Measurements from ENCODE around the gene DIRAS3. TPM values are rescaled to one million over a fixed set of nuclear protein-coding genes. Genes with fewer than 3 reads are reported as not detected.

DIRAS3 gene
- total RNA-seq, 1 experiment from 2014 or later = 1.9 TPM

DNA sequence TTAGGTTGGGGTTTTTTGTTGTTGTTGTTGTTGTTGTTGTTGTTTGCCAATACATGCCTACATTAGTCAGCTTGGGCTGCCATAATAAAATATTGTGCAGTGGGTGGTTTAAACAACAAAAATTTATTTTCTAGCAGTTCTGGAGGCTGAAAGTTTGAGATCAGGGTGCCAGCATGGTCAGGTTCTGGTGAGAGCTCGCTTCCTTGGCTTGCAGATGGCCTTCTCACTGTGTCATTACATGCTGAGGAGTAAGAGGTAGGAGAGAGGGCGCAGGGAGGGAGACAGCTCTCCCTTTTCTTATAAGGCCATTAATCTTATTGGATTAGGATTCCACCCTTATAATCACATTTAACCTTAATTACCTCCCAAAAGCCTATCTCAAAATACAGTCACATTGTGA is 52.7 kb downstream of the DIRAS3 start:
- ChIA-PET RAD21 (ENCODE audit: low non-redundant PET in 1 of 2, low total read pairs in 2 of 2, uncharacterized antibody in 2 of 2, unreplicated experiment in 2 of 2) (no interaction called here), POLR2A (no interaction called here), CTCF (no interaction called here)
- Histone ChIP-seq H2AFZ (ENCODE audit: low read depth, low read length, poor library complexity, severe bottlenecking) (no peak overlapping the region), H3K9ac (ENCODE audit: low read length) (no peak overlapping the region), H3K9me2 (ENCODE audit: insufficient read depth) (no peaks in the 10 kb centered on the region), H3K27me3 (ENCODE audit: insufficient read depth, low read length) (no peaks in the 10 kb centered on the region), H3K27ac (ENCODE audit: low read depth, low read length) (no peak overlapping the region), H3K4me2 (ENCODE audit: low read length) (no peak overlapping the region), H3K9me3 (ENCODE audit: control insufficient read depth in 1 of 2, insufficient read depth in 1 of 2, low read depth in 1 of 2, low read length in 2 of 2) (0 out of 4 replicates have a peak, but pooled peaks cover 0 to 5% of the 10 kb centered on the region in 2 experiments), H3K4me3 (replicated peaks in 1 of 2; ENCODE audit: low read depth in 1 of 2, low read length in 2 of 2) (no peak overlapping the region), H4K20me1 (ENCODE audit: insufficient read depth) (no peaks in the 10 kb centered on the region), H3K79me2 (ENCODE audit: insufficient read depth, low read length) (no peaks in the 10 kb centered on the region), H3K4me1 (ENCODE audit: control insufficient read depth in 1 of 2, insufficient read depth in 2 of 2, low read length in 2 of 2) (no peaks in the 10 kb centered on the region), H3K36me3 (ENCODE audit: control insufficient read depth in 1 of 2, insufficient read depth in 2 of 2, low read length in 2 of 2) (no peaks in the 10 kb centered on the region)
- no peak for ATAC-seq
- intact Hi-C loops (cut with micrococcal nuclease) = no loop called here
- no TSS peak for BruUV-seq (replicated peaks)
- no peak for DNase-seq (ENCODE audit: low read depth, low spot score)
- no peak for TF ChIP-seq JUND (IDR thresholded peaks at IDR 0.05)
- TF ChIP-seq ATF3 (IDR thresholded peaks at IDR 0.05) = no peak
- no peak for TF ChIP-seq TCF7L2 (IDR thresholded peaks at IDR 0.05; ENCODE audit: borderline replicate concordance, extremely low read depth, insufficient read depth, insufficient read length)
- no peak for TF ChIP-seq MAX (IDR thresholded peaks at IDR 0.05)
- TF ChIP-seq, protein P1, sequence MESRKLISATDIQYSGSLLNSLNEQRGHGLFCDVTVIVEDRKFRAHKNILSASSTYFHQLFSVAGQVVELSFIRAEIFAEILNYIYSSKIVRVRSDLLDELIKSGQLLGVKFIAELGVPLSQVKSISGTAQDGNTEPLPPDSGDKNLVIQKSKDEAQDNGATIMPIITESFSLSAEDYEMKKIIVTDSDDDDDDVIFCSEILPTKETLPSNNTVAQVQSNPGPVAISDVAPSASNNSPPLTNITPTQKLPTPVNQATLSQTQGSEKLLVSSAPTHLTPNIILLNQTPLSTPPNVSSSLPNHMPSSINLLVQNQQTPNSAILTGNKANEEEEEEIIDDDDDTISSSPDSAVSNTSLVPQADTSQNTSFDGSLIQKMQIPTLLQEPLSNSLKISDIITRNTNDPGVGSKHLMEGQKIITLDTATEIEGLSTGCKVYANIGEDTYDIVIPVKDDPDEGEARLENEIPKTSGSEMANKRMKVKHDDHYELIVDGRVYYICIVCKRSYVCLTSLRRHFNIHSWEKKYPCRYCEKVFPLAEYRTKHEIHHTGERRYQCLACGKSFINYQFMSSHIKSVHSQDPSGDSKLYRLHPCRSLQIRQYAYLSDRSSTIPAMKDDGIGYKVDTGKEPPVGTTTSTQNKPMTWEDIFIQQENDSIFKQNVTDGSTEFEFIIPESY (IDR thresholded peaks at IDR 0.05; ENCODE audit: extremely low read depth, insufficient replicate concordance, low read length) = no peak
- TF ChIP-seq EGR1 (IDR thresholded peaks at IDR 0.05; ENCODE audit: low read depth) = no peak
- TF ChIP-seq POLR2AphosphoS5 (IDR thresholded peaks at IDR 0.05; ENCODE audit: low read depth, low read length) = no peak
- TF ChIP-seq SRF (IDR thresholded peaks at IDR 0.05; ENCODE audit: low read depth) = no peak
- no peak for TF ChIP-seq YY1 (IDR thresholded peaks at IDR 0.05; ENCODE audit: extremely low read depth, insufficient replicate concordance, low read depth, low read length)
- no peak for TF ChIP-seq CEBPB (IDR thresholded peaks at IDR 0.05; ENCODE audit: low read depth)
- TF ChIP-seq ZNF274 (IDR thresholded peaks at IDR 0.05; ENCODE audit: low read depth, low read length) = no peak
- no peak for TF ChIP-seq FOSL1 (IDR thresholded peaks at IDR 0.05; ENCODE audit: low read depth)
- no peak for TF ChIP-seq POLR2A (IDR thresholded peaks at IDR 0.05; ENCODE audit: borderline replicate concordance, extremely low read depth, insufficient read depth, insufficient read length)
- TF ChIP-seq CBX3 (IDR thresholded peaks at IDR 0.05; ENCODE audit: low read depth) = no peak
- no peak for TF ChIP-seq EZH2phosphoT487 (IDR thresholded peaks at IDR 0.05; ENCODE audit: borderline replicate concordance)
- TF ChIP-seq EZH2 (IDR thresholded peaks at IDR 0.05) = no peak

Other genes with a start within 250 kb of the DIRAS3 start
- 49.6 TPM for gene GNG12, start 217.2 kb downstream of the DIRAS3 start, total RNA-seq (2021; ENCODE audit: unreplicated experiment)
- 38.0 TPM for gene WLS, start 181.9 kb upstream of the DIRAS3 start, total RNA-seq (2021; ENCODE audit: unreplicated experiment)